Testis (tissue), 3 donors: ENCODE measurements around the gene RHOF. TPM values are rescaled to one million over a fixed set of nuclear protein-coding genes. Genes with fewer than 3 reads are reported as not detected.
A peak's percentile ranks its signal among the peaks of the same experiment; 100 is the strongest.

Source experiments
- DNase-seq: peaks from one replicate; pipeline ENCODE4 v3.0.0-alpha.2; 2019
- H3K27ac ChIP-seq, 2 donors: fragments of 200-600 bp; sonication (generic); one replicate each; pipeline ENCODE4 v1.5.1; 2019
- H3K27me3 ChIP-seq: fragments of 200-600 bp; sonication (generic); one replicate; pipeline ENCODE4 v1.5.1; 2019
- H3K36me3 ChIP-seq: fragments of 200-600 bp; sonication (generic); one replicate; pipeline ENCODE4 v1.5.1; 2017; ENCODE audit warnings: low read depth; ENCODE audit errors: missing control alignments
- H3K4me1 ChIP-seq: fragments of 200-600 bp; sonication (generic); one replicate; pipeline ENCODE4 v1.5.1; 2019
- H3K4me3 ChIP-seq, 2 donors: fragments of 200-600 bp; sonication (generic); one replicate each; pipeline ENCODE4 v1.5.1; 2017 to 2019
- H3K9me3 ChIP-seq: fragments of 200-600 bp; sonication (generic); one replicate; pipeline ENCODE4 v1.5.1; 2017
- CTCF ChIP-seq, 3 experiments: fragments of 450-650 bp in 2 of 3; fragments of 200-600 bp in 1 of 3; sonication (generic) in 1 of 3; IDR thresholded peaks; one replicate each; pipeline ENCODE4 v1.5.1; 2016 to 2019; ENCODE audit warnings: antibody characterized with exemption in 3 of 3, mild to moderate bottlenecking in 2 of 3, moderate library complexity in 1 of 3
- POLR2A ChIP-seq: fragments of 450-650 bp; IDR thresholded peaks from one replicate; pipeline ENCODE4 v1.6.1; 2017; ENCODE audit warnings: antibody characterized with exemption, mild to moderate bottlenecking, moderate library complexity
- WGBS, 2 donors: methylation state at CpG; one replicate each; pipeline ENCODE4 v1.1.5; 2018; 5-methylcytosine and 5-hydroxymethylcytosine counted together
- intact Hi-C: fragments of 100-400 bp; cut with DNase I; formaldehyde crosslinking; loops from one replicate; pipeline ENCODE4 v1.15.1; 2023; ENCODE audit warnings: low total_unique reads
- polyA plus RNA-seq: library from polyadenylated mRNA; stranded (reverse); fragments of 350-450 nt; fragmentation: Illumina TruSeq; extraction: RNeasy Lipid Tissue Mini Kit (QIAGEN cat#74804); gene quantifications from one replicate; pipeline ENCODE4 v1.2.3, GENCODE V29; 2014; ENCODE audit warnings: low read depth, low replicate concordance; ENCODE audit not compliant: insufficient read depth
- total RNA-seq, 2 donors: library from RNA; depleted of rRNA; stranded (reverse); fragments of >200 nt; gene quantifications; one replicate each; pipeline ENCODE4 v1.2.3, GENCODE V29; 2016

The RHOF gene
- total and polyA plus RNA-seq, 3 donors from 2014 or later = 16.9 to 20.5 (median 18.0) TPM

GRCh38 chr12:121806009-121806545 lies 12.6 kb upstream of the RHOF start:
- TF ChIP-seq POLR2A = no peak
- no peak for TF ChIP-seq CTCF (IDR thresholded peaks at IDR 0.05)
- Histone ChIP-seq H3K4me3 (peak overlapping the region; percentile 83 to 87), H3K9me3 (no peaks in the 10 kb centered on the region), H3K36me3 (no peaks in the 10 kb centered on the region), H3K4me1 (peaks cover 35% of the 10 kb centered on the region), H3K27me3 (no peaks in the 10 kb centered on the region), H3K27ac (peak overlapping the region; percentile 50 to 99)
- intact Hi-C loops = no loop called here
- DNase-seq = no peak
- 5 to 7% methylated on average over 16 of the region's 16 CpGs for WGBS, 2 donors

- TF ChIP-seq CTCF (IDR thresholded peaks at IDR 0.05) (no peak), POLR2A (no peak)
- no peak for DNase-seq
- Histone ChIP-seq H3K9me3 (no peaks in the 10 kb centered on the region), H3K36me3 (no peaks in the 10 kb centered on the region), H3K4me1 (peaks cover 31% of the 10 kb centered on the region), H3K27me3 (no peaks in the 10 kb centered on the region), H3K27ac (peak overlapping the region; percentile 91 to 99), H3K4me3 (peak overlapping the region; percentile 83 to 87)
- intact Hi-C loops = no loop called here
- WGBS, 2 donors = 1 to 2% methylated on average over 28 to 41 of the region's 45 CpGs
Observed at GRCh38 chr12:121805171-121806008, 11.9 kb upstream of the RHOF start.

- intact Hi-C loops = no loop called here
- Histone ChIP-seq H3K27me3 (no peaks in the 10 kb centered on the region), H3K27ac (peak overlapping the region; percentile 91 to 99), H3K36me3 (no peaks in the 10 kb centered on the region), H3K4me3 (peak overlapping the region; percentile 83 to 87), H3K9me3 (no peaks in the 10 kb centered on the region), H3K4me1 (peaks cover 29% of the 10 kb centered on the region)
- TF ChIP-seq CTCF (IDR thresholded peaks at IDR 0.05) (no peak), POLR2A (no peak)
- 1 to 3% methylated on average over 7 to 41 of the region's 63 CpGs for WGBS, 2 donors
- DNase-seq = no peak
Observed at GRCh38 chr12:121804417-121805111, 11.1 kb upstream of the RHOF start.

- no peak for TF ChIP-seq POLR2A
- TF ChIP-seq CTCF (IDR thresholded peaks at IDR 0.05) = no peak
- no peak for DNase-seq
- H3K4me3 ChIP-seq = peak within 1 kb of the TSS; percentile 87 to 90
- 1% methylated on average over 11 to 71 of the region's 74 CpGs for WGBS, 2 donors
- no peaks in the 10 kb centered on the region for H3K36me3 ChIP-seq
- H3K4me1 ChIP-seq = peaks cover 35% of the 10 kb centered on the region
- H3K9me3 ChIP-seq = no peaks in the 10 kb centered on the region
- no peaks in the 10 kb centered on the region for H3K27me3 ChIP-seq
- H3K27ac ChIP-seq = peak within 1 kb of the TSS; percentile 99
- intact Hi-C loops = no loop called here
Observed at GRCh38 chr12:121803861-121804416, 10.5 kb upstream of the RHOF start, which contains the start of gene SETD1B. TSS of gene SETD1B (plus strand) at chr12:121804009. CDS start at chr12:121804738, 729 bp downstream.
